ENCODE data around the gene CUL2.

GRCh38 chr10:34988397-34989067, 101.6 kb downstream of the CUL2 start:
- no peak for TF ChIP-seq CTCF (IDR thresholded peaks at IDR 0.05)
- no peak for TF ChIP-seq POLR2A (IDR thresholded peaks at IDR 0.05)
